Kasumi-1 (cell line): ENCODE measurements around the gene CAMKMT.

Experiments
- DNase-seq, 2 experiments: peaks; one replicate each; lab custom pipeline; 2025; lab: John Stamatoyannopoulos, UW

Gene CAMKMT

GRCh38 chr2:44596537-44597320 lies 235.0 kb downstream of the CAMKMT start:
- DNase-seq, result no peak

- no peak for DNase-seq
These were observed 236.8 kb downstream of the CAMKMT start for GRCh38 chr2:44598330-44599119.

GRCh38 chr2:44599130-44599529 lies 237.4 kb downstream of the CAMKMT start:
- DNase-seq, result no peak

- DNase-seq, result no peak
These were observed 240.7 kb downstream of the CAMKMT start for GRCh38 chr2:44602446-44602845.

- no peak for DNase-seq
These were observed 243.8 kb downstream of the CAMKMT start for GRCh38 chr2:44605511-44605910.

- DNase-seq, result no peak
These were observed 250.5 kb downstream of the CAMKMT start for GRCh38 chr2:44612276-44612675.

- DNase-seq, result no peak
These were observed 253.2 kb downstream of the CAMKMT start for GRCh38 chr2:44614940-44615339.

GRCh38 chr2:44615950-44616518 lies 254.3 kb downstream of the CAMKMT start:
- DNase-seq, result no peak

GRCh38 chr2:44616667-44617155 lies 255.0 kb downstream of the CAMKMT start:
- DNase-seq, result no peak

GRCh38 chr2:44618251-44619023 lies 256.7 kb downstream of the CAMKMT start:
- no peak for DNase-seq

GRCh38 chr2:44620189-44620990 lies 258.6 kb downstream of the CAMKMT start:
- no peak for DNase-seq

GRCh38 chr2:44623622-44624351 lies 262.0 kb downstream of the CAMKMT start:
- DNase-seq, result no peak

GRCh38 chr2:44628297-44628696 lies 266.6 kb downstream of the CAMKMT start:
- no peak for DNase-seq

GRCh38 chr2:44632931-44633689 lies 271.4 kb downstream of the CAMKMT start:
- no peak for DNase-seq

- no peak for DNase-seq
These were observed 274.0 kb downstream of the CAMKMT start for GRCh38 chr2:44635725-44636124.

- no peak for DNase-seq
These were observed 276.9 kb downstream of the CAMKMT start for GRCh38 chr2:44638649-44639048.

- DNase-seq, result no peak
These were observed 277.7 kb downstream of the CAMKMT start for GRCh38 chr2:44639399-44639798.

GRCh38 chr2:44642123-44642857 lies 280.5 kb downstream of the CAMKMT start:
- DNase-seq, result no peak

- DNase-seq, result no peak
These were observed 284.2 kb downstream of the CAMKMT start for GRCh38 chr2:44645937-44646336.
